ENCODE results near the gene ERAP2.
"Not testable (repeated sequence)": the region's sequence is repeated elsewhere in the genome, so short reads cannot be mapped to it uniquely, and the experiment has no call there.

ERAP2 gene

DNA sequence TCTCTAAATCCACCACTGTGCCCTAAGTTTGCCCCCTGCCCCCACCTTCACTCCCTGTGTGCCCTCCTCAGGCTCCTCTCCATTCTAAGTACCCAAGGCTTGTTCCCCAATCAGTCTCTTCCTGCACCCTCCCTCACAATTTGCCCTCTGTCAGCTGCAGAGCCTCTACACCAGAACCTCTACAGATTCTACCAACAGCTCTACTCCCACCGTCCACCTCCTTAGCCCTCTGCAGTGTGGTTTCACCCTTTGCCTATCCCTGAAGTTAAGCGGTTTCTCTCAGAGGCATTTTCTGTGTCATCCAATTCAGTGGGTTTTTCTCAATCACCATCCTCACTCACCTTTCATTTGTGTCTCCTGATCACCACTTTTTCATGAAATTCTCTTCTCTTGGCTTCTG, 13.2 kb upstream of the ERAP2 start:
- DNase-seq (ENCODE audit: low spot score), result no peak

DNA sequence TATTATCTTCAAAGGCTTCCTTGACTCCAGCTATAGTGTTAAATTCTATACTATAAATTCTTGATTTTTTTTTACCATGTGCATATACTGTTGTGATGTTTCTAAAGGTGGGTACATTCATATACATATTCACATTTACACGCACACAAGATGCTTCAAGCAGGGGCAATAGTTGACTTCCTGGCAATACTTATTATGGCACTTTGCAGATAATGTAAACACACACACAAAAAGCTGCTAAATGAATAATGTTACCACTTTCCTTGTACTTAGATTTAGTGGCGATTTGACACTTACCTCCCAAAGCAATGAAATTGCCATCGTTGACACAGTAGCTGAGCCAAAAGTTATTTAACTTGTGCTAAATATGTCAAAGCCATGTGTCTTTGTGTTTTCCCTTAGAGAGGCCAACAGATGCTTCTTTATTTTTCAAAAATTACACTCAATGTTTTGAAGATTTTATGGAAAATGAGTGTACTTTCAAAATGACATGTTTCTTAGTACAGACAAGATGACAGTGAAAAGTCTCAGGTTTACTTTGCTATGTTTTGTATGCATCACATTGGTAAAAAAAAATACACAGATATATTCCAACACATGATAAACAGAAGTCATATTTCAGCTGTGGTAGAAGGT, 12.2 kb upstream of the ERAP2 start:
- peak; percentile 52 for DNase-seq (ENCODE audit: low spot score)

- DNase-seq (ENCODE audit: low spot score), result no peak
Observed at GRCh38 chr5:96864922-96865530, 11.3 kb upstream of the ERAP2 start.

- peak; percentile 76 for DNase-seq (ENCODE audit: low spot score)
Observed at GRCh38 chr5:96868603-96869371, 7.5 kb upstream of the ERAP2 start.

- no peak for DNase-seq (ENCODE audit: low spot score)
Observed at GRCh38 chr5:96869372-96869641, 7.0 kb upstream of the ERAP2 start.

DNA sequence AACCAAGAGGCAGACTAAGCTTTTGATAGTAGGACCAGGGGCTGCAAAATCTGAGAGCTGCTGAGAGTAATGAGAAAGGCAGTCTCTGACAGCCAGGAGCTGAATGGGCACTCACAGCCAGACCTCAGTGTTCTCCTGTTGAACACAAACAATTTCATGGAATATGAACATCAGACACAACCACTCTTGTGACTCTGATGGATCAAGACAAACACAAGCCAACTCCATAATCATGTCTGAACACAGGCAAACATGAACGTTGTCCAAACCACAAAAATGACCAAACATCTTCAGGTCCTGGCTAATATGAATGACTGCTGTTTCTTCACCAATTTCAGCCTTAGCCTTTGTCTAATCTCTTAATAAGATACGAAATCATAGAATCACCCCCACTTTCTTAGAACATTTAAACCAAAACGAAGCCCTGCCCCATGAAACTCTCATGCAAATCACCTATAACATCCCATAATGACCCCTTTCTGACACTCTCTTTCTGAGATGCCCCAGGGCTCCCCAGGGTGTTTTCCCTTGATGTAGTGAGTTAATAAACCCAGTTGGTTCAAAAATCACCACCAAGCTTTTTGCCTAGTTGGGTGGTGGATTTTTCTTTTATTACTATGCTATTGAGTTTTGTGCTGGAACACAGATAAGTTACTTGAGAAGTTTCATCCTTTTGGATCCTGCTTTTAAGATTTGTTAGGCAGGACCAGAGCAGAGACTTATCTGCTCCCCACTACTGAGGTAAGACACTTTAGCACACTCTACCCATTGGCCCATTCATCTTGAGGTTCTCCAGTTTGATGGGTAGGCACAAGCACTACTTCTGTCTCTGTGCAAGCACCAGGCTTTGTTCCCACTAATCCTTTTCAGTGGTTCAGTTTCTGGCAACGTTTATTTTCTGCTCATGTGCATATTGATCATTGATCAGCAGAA, 5.9 kb upstream of the ERAP2 start:
- DNase-seq (ENCODE audit: low spot score), result peak; percentile 55

- DNase-seq (ENCODE audit: low spot score), result no peak
Observed at GRCh38 chr5:96871027-96871399, 5.3 kb upstream of the ERAP2 start.

GRCh38 chr5:96871686-96872085, 4.6 kb upstream of the ERAP2 start:
- DNase-seq (ENCODE audit: low spot score), result peak; percentile 49

DNA sequence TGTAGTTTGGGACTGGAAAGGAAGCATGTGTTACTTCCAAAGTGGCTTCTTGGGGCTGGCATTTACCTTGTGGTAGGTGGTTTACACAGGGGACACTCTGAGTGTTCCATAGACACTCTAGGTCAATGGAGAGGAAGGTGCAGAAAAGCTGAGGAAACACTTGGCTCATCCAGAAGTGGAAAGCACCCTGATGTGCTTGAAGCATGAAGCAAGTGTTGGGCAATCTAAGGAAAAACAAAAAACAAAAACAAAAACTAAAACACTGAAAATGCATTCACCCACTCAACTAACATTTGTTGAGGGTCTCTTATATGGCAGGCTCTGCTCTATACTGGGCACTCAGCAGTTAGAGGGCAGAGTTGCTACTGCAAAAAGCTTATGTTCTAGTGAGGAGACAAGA, 2.9 kb upstream of the ERAP2 start:
- DNase-seq (ENCODE audit: low spot score), result no peak

DNA sequence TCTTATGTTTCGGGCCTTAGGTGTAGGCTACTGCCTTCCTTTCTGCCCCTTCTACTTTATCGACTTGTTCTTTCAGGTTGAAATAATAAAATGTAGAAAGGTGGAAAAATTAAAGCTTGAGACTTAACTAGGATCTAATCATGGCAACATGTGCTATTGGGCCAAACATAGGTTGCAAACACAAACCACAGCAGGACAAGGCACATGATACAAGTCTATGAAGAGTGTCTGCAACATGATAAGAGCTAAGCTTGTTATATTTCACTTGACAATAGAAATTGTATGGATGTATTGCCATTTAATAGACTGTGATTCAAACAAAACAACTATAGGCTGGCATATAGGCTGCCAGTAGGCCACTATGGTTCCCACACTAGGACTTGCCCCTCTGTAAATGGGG, 1.7 kb upstream of the ERAP2 start:
- DNase-seq (ENCODE audit: low spot score), result no peak

DNA sequence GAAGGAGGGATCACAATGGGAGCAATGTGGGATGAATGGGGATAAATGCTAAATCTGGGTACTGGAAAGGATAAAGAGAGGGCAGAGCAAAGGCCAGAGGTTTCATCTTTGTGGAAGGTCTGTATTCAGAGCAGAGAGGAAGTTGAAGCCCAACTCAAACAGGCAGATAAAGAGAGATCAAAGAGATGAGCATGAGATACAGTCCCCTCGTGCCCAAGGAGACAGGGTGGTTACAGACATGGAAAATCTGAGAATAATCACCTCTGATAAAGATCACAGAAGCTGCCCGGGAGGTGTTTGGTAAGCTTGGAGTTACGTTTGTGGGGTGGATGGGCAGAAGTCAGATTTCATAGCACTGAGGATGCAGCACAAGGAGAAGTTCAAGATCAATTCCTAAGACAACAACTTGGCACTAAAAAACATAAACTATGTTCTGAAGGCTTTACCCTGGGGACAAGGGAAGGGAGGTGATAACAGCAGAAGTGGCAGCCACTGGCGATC, 459 bp upstream of the ERAP2 start:
- peak; percentile 48 for DNase-seq (ENCODE audit: low spot score)

- not testable (repeated sequence) for DNase-seq (ENCODE audit: low spot score)
Observed at GRCh38 chr5:96876977-96877469, 723 bp downstream of the ERAP2 start.

DNA sequence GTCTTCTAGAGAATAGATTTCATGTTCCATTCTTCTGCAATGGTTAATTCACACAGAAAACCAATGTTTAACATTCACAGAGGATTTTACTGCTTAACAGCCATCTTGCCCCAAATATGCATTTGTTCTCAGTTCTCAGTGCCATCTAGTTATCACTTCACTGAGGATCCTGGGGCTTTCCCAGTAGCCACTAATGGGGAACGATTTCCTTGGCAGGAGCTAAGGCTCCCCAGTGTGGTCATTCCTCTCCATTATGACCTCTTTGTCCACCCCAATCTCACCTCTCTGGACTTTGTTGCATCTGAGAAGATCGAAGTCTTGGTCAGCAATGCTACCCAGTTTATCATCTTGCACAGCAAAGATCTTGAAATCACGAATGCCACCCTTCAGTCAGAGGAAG, 3.4 kb downstream of the ERAP2 start:
- DNase-seq (ENCODE audit: low spot score), result no peak

GRCh38 chr5:96880444-96881164, 4.3 kb downstream of the ERAP2 start:
- no peak for DNase-seq (ENCODE audit: low spot score)

DNA sequence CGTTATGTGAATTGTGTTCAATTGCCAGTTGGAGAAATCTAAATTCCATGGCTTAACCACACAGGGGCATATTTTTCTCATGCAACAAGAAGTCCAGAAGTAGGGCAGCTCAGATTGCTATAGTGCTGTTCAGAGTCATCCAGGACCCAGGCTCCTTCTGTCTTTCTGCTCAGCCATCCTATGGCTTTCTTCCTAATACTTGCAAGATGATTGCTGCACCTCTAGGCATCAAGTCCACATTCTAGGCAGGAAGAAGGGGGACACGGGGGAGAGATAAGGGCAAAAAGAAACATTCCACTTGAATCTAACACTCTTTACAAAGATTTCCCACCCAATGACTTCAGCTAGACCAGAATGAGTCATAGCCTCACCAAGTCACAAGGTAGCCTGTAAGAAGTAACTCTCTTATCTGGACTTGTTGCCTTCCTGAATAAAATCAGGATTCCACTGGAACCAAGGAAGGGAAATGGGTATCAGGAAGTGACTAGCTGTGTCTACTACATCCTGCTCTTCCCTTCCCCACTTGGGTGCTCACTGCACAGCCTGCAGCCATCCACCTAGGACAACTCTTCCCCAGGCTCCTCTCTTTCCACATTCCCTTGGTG, 5.3 kb downstream of the ERAP2 start:
- peak; percentile 36 for DNase-seq (ENCODE audit: low spot score)

- no peak for DNase-seq (ENCODE audit: low spot score)
Observed at GRCh38 chr5:96883871-96884270, 7.6 kb downstream of the ERAP2 start.

DNA sequence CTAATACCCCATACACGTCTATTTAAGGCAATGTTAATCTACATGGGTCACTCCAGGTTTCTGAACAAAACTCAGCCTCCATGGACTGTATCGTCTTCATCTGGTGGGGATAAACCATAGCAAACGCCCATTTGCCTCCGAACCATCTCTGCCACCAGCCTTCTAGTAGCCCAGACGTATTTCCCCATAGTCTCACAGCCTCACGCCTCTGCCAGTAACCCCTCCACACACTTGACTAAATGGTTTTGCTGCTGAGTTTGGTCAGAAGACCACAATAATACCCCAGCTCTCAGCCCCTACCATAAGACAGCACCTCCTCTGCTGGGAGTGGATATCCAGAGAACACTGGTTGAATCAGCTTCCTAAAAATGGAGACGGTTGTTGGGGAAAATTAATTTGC, 8.7 kb downstream of the ERAP2 start:
- DNase-seq (ENCODE audit: low spot score), result no peak

- peak; percentile 52 for DNase-seq (ENCODE audit: low spot score)
Observed at GRCh38 chr5:96885518-96886338, 9.4 kb downstream of the ERAP2 start.

GRCh38 chr5:96893342-96893741, 17.0 kb downstream of the ERAP2 start:
- DNase-seq (ENCODE audit: low spot score), result no peak

- DNase-seq (ENCODE audit: low spot score), result peak; percentile 55
Observed at GRCh38 chr5:96896276-96896675, 20.0 kb downstream of the ERAP2 start.
